K562 (cell line): Measurements from ENCODE around the gene PTHLH. TPM values are rescaled to one million over a fixed set of nuclear protein-coding genes. Genes with fewer than 3 reads are reported as not detected.

Experiments
- CBFA2T3 ChIP-seq: fragments of 450-650 bp; IDR thresholded peaks from 2 replicates; pipeline ENCODE4 v1.6.1; 2017
- HMBOX1 ChIP-seq: sonication (generic); IDR thresholded peaks from 2 replicates; pipeline ENCODE4 v1.6.1; 2016
- L3MBTL2 ChIP-seq: fragments of 450-650 bp; IDR thresholded peaks from 2 replicates; pipeline ENCODE4 v1.6.1; 2016; ENCODE audit warnings: mild to moderate bottlenecking, moderate library complexity
- NCOR1 ChIP-seq: fragments of 450-650 bp; IDR thresholded peaks from 2 replicates; pipeline ENCODE4 v1.6.1; 2016; ENCODE audit warnings: mild to moderate bottlenecking, moderate library complexity
- polyA plus RNA-seq, 8 experiments: library from polyadenylated mRNA; depleted of rRNA in 4 of 8; stranded (reverse) in 5 of 8; unstranded in 3 of 8; fragments of >200 nt; fragmentation: Nextera tagmentation in 2 of 8; fragmentation: Illumina TruSeq in 1 of 8; extraction: Ambion mirVana in 2 of 8; extraction: Trizol in 1 of 8; gene quantifications; 2 replicates each; pipeline versions ENCODE4 v1.2.1 to v1.2.3, GENCODE V29; 2011 to 2014; ENCODE audit warnings: inconsistent platforms in 1 of 8, missing spikeins in 1 of 8
- total RNA-seq, 7 experiments: library from RNA; depleted of rRNA in 6 of 7; stranded (reverse); fragments of >200 nt in 6 of 7; fragmentation: Illumina TruSeq in 2 of 7; extraction: Trizol in 2 of 7; gene quantifications; 2 replicates each; pipeline versions ENCODE4 v1.2.1 to v1.2.3, GENCODE V29; 2011 to 2021; ENCODE audit warnings: low replicate concordance in 1 of 7
- TF ChIP-seq, protein P1 (sequence below): fragments of 450-650 bp; IDR thresholded peaks from 2 replicates; pipeline ENCODE4 v1.6.1; 2016; ENCODE audit warnings: mild to moderate bottlenecking, moderate library complexity

PTHLH gene
- total and polyA plus RNA-seq, 9 of the 15 experiments (the other 6 are each of a cell fraction or from before 2014, with no cell fraction given) = 0.14 to 2.5 (median 0.74) TPM

GRCh38 chr12:28012333-28012918 is 39.9 kb upstream of the PTHLH start (continued):
- TF ChIP-seq, protein P1, sequence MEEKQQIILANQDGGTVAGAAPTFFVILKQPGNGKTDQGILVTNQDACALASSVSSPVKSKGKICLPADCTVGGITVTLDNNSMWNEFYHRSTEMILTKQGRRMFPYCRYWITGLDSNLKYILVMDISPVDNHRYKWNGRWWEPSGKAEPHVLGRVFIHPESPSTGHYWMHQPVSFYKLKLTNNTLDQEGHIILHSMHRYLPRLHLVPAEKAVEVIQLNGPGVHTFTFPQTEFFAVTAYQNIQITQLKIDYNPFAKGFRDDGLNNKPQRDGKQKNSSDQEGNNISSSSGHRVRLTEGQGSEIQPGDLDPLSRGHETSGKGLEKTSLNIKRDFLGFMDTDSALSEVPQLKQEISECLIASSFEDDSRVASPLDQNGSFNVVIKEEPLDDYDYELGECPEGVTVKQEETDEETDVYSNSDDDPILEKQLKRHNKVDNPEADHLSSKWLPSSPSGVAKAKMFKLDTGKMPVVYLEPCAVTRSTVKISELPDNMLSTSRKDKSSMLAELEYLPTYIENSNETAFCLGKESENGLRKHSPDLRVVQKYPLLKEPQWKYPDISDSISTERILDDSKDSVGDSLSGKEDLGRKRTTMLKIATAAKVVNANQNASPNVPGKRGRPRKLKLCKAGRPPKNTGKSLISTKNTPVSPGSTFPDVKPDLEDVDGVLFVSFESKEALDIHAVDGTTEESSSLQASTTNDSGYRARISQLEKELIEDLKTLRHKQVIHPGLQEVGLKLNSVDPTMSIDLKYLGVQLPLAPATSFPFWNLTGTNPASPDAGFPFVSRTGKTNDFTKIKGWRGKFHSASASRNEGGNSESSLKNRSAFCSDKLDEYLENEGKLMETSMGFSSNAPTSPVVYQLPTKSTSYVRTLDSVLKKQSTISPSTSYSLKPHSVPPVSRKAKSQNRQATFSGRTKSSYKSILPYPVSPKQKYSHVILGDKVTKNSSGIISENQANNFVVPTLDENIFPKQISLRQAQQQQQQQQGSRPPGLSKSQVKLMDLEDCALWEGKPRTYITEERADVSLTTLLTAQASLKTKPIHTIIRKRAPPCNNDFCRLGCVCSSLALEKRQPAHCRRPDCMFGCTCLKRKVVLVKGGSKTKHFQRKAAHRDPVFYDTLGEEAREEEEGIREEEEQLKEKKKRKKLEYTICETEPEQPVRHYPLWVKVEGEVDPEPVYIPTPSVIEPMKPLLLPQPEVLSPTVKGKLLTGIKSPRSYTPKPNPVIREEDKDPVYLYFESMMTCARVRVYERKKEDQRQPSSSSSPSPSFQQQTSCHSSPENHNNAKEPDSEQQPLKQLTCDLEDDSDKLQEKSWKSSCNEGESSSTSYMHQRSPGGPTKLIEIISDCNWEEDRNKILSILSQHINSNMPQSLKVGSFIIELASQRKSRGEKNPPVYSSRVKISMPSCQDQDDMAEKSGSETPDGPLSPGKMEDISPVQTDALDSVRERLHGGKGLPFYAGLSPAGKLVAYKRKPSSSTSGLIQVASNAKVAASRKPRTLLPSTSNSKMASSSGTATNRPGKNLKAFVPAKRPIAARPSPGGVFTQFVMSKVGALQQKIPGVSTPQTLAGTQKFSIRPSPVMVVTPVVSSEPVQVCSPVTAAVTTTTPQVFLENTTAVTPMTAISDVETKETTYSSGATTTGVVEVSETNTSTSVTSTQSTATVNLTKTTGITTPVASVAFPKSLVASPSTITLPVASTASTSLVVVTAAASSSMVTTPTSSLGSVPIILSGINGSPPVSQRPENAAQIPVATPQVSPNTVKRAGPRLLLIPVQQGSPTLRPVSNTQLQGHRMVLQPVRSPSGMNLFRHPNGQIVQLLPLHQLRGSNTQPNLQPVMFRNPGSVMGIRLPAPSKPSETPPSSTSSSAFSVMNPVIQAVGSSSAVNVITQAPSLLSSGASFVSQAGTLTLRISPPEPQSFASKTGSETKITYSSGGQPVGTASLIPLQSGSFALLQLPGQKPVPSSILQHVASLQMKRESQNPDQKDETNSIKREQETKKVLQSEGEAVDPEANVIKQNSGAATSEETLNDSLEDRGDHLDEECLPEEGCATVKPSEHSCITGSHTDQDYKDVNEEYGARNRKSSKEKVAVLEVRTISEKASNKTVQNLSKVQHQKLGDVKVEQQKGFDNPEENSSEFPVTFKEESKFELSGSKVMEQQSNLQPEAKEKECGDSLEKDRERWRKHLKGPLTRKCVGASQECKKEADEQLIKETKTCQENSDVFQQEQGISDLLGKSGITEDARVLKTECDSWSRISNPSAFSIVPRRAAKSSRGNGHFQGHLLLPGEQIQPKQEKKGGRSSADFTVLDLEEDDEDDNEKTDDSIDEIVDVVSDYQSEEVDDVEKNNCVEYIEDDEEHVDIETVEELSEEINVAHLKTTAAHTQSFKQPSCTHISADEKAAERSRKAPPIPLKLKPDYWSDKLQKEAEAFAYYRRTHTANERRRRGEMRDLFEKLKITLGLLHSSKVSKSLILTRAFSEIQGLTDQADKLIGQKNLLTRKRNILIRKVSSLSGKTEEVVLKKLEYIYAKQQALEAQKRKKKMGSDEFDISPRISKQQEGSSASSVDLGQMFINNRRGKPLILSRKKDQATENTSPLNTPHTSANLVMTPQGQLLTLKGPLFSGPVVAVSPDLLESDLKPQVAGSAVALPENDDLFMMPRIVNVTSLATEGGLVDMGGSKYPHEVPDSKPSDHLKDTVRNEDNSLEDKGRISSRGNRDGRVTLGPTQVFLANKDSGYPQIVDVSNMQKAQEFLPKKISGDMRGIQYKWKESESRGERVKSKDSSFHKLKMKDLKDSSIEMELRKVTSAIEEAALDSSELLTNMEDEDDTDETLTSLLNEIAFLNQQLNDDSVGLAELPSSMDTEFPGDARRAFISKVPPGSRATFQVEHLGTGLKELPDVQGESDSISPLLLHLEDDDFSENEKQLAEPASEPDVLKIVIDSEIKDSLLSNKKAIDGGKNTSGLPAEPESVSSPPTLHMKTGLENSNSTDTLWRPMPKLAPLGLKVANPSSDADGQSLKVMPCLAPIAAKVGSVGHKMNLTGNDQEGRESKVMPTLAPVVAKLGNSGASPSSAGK = peak; percentile 65
- TF ChIP-seq L3MBTL2 (peak; percentile 20; the same call in 1 of the 2 replicates), HMBOX1 (peak; percentile 54; the same call in 1 of the 2 replicates), NCOR1 (peak; percentile 18; the same call in 1 of the 2 replicates), CBFA2T3 (peak; percentile 12; the same call in 1 of the 2 replicates)
